MM.1S (cell line): ENCODE measurements around the gene RUSF1.

Experiments
- DNase-seq: peaks from one replicate; pipeline ENCODE4 v3.0.0-alpha.2; 2015
- H2AFZ ChIP-seq: fragments of 300-600 bp; sonication (generic); 2 replicates; pipeline ENCODE4 v1.6.0; 2016; ENCODE audit warnings: antibody characterized with exemption, low read length
- H3F3A ChIP-seq: fragments of 300-600 bp; sonication (generic); 2 replicates; pipeline ENCODE4 v1.6.1; 2016; ENCODE audit warnings: mild to moderate bottlenecking, antibody characterized with exemption, low read length, moderate library complexity, mixed read lengths; ENCODE audit not compliant: insufficient read depth
- H3K27ac ChIP-seq: fragments of 300-600 bp; sonication (generic); 2 replicates; pipeline ENCODE4 v1.5.1; 2016; ENCODE audit warnings: mild to moderate bottlenecking, low read length
- H3K27me3 ChIP-seq: fragments of 300-600 bp; sonication (generic); replicated peaks from 2 replicates; pipeline ENCODE4 v1.6.0; 2016; ENCODE audit warnings: low read length; ENCODE audit not compliant: insufficient read depth
- H3K36me3 ChIP-seq: fragments of 300-600 bp; sonication (generic); replicated peaks from 2 replicates; pipeline ENCODE4 v1.6.1; 2016; ENCODE audit warnings: mild to moderate bottlenecking, low read length, mixed read lengths; ENCODE audit not compliant: insufficient read depth
- H3K4me1 ChIP-seq: fragments of 300-600 bp; sonication (generic); 2 replicates; pipeline ENCODE4 v1.6.1; 2016; ENCODE audit warnings: low read length, mixed read lengths
- H3K4me2 ChIP-seq: fragments of 300-600 bp; sonication (generic); 2 replicates; pipeline ENCODE4 v1.6.0; 2016; ENCODE audit warnings: low read depth, low read length
- H3K4me3 ChIP-seq: fragments of 300-600 bp; sonication (generic); 2 replicates; pipeline ENCODE4 v1.5.1; 2016; ENCODE audit warnings: low read length, mixed read lengths
- H3K79me2 ChIP-seq: fragments of 300-600 bp; sonication (generic); 2 replicates; pipeline ENCODE4 v1.6.1; 2016; ENCODE audit warnings: mixed run types, low read length, mixed read lengths
- H3K9ac ChIP-seq: fragments of 300-600 bp; sonication (generic); 2 replicates; pipeline ENCODE4 v1.6.1; 2016; ENCODE audit warnings: low read length, mixed read lengths
- H3K9me2 ChIP-seq: fragments of 300-600 bp; sonication (generic); replicated peaks from 2 replicates; pipeline ENCODE4 v1.6.1; 2016; ENCODE audit warnings: mild to moderate bottlenecking, low read length, mixed read lengths; ENCODE audit not compliant: insufficient read depth
- H3K9me3 ChIP-seq: fragments of 300-600 bp; sonication (generic); replicated peaks from 2 replicates; pipeline ENCODE4 v1.6.1; 2016; ENCODE audit warnings: mild to moderate bottlenecking, low read length, mixed read lengths; ENCODE audit not compliant: insufficient read depth
- H4K20me1 ChIP-seq: fragments of 300-600 bp; sonication (generic); 2 replicates; pipeline ENCODE4 v1.6.1; 2016; ENCODE audit warnings: mild to moderate bottlenecking, low read length, moderate library complexity, mixed read lengths; ENCODE audit not compliant: insufficient read depth
- CTCF ChIP-seq: fragments of 300-600 bp; sonication (generic); IDR thresholded peaks from 2 replicates; pipeline ENCODE4 v1.5.1; 2016; ENCODE audit warnings: antibody characterized with exemption, low read length, mixed read lengths
- EZH2 ChIP-seq: fragments of 300-600 bp; sonication (generic); optimal IDR thresholded peaks from 2 replicates; pipeline ENCODE3; 2017; ENCODE audit warnings: low read depth, mild to moderate bottlenecking, antibody characterized with exemption, low read length, mixed read lengths
- EZH2phosphoT487 ChIP-seq: fragments of 300-600 bp; sonication (generic); IDR thresholded peaks from 2 replicates; pipeline ENCODE4 v1.6.1; 2018; ENCODE audit warnings: antibody characterized with exemption, low read length

RUSF1 gene

GRCh38 chr16:31489298-31489564, 19.0 kb downstream of the RUSF1 start:
- 0 out of 2 replicates have a peak, but pooled peaks cover 6% of the 10 kb centered on the region for H3K27me3 ChIP-seq
- H3F3A ChIP-seq: no peaks in the 10 kb centered on the region
- DNase-seq: no peak

GRCh38 chr16:31488468-31489297, 19.5 kb downstream of the RUSF1 start:
- H3F3A ChIP-seq: no peaks in the 10 kb centered on the region
- no peak overlapping the region for H3K27ac ChIP-seq
- no peaks in the 10 kb centered on the region for H3K4me1 ChIP-seq
- H3K36me3 ChIP-seq: no peaks in the 10 kb centered on the region
- no peak for TF ChIP-seq EZH2phosphoT487
- no peak for TF ChIP-seq CTCF
- no peak for TF ChIP-seq EZH2
- H3K9me2 ChIP-seq: no peaks in the 10 kb centered on the region
- H3K4me2 ChIP-seq: peak overlapping the region; percentile 80; the same call in 1 of the 2 replicates
- no peaks in the 10 kb centered on the region for H3K9me3 ChIP-seq
- H3K9ac ChIP-seq: no peak overlapping the region
- no peaks in the 10 kb centered on the region for H3K79me2 ChIP-seq
- H3K27me3 ChIP-seq: 0 out of 2 replicates have a peak, but pooled peaks cover 6% of the 10 kb centered on the region
- no peak for DNase-seq
- peak overlapping the region; percentile 66; the same call in 1 of the 2 replicates for H3K4me3 ChIP-seq
- H2AFZ ChIP-seq: no peak overlapping the region
- H4K20me1 ChIP-seq: no peaks in the 10 kb centered on the region

More at GRCh38 chr16:31489298-31489564, 19.0 kb downstream of the RUSF1 start:
- Histone ChIP-seq H2AFZ (no peak overlapping the region), H3K4me2 (no peak overlapping the region), H3K4me1 (no peaks in the 10 kb centered on the region), H3K27ac (no peak overlapping the region), H3K4me3 (no peak overlapping the region), H3K79me2 (no peaks in the 10 kb centered on the region), H3K36me3 (no peaks in the 10 kb centered on the region), H3K9me2 (no peaks in the 10 kb centered on the region), H3K9ac (no peak overlapping the region), H4K20me1 (no peaks in the 10 kb centered on the region), H3K9me3 (no peaks in the 10 kb centered on the region)
- TF ChIP-seq CTCF (no peak), EZH2phosphoT487 (no peak), EZH2 (no peak)

- Histone ChIP-seq H3K9ac (peak overlapping the region; percentile 9; the same call in 1 of the 2 replicates), H3K27me3 (0 out of 2 replicates have a peak, but pooled peaks cover 6% of the 10 kb centered on the region), H2AFZ (peak overlapping the region; percentile 77)
Observed at GRCh38 chr16:31487720-31488467, 20.3 kb downstream of the RUSF1 start.

More at GRCh38 chr16:31487720-31488467, 20.3 kb downstream of the RUSF1 start:
- Histone ChIP-seq H3K79me2 (no peaks in the 10 kb centered on the region), H4K20me1 (no peaks in the 10 kb centered on the region), H3K9me3 (no peaks in the 10 kb centered on the region), H3K4me3 (peak overlapping the region; percentile 66), H3F3A (no peaks in the 10 kb centered on the region), H3K36me3 (no peaks in the 10 kb centered on the region), H3K4me2 (peak overlapping the region; percentile 80), H3K27ac (no peak overlapping the region), H3K4me1 (no peaks in the 10 kb centered on the region), H3K9me2 (no peaks in the 10 kb centered on the region)
- no peak for TF ChIP-seq EZH2
- no peak for TF ChIP-seq CTCF
- no peak for TF ChIP-seq EZH2phosphoT487
- DNase-seq: peak; percentile 73
